HepG2 (cell line): ENCODE results near the gene TM7SF3. TPM values are rescaled to one million over a fixed set of nuclear protein-coding genes. Genes with fewer than 3 reads are reported as not detected.

ENCODE experiments used
- ATAC-seq: fragments of 200-7000 bp; cut with Tn5 transposase; 3 replicates; pipeline ENCODE4 v1.9.1; 2020; ENCODE audit warnings: mild to moderate bottlenecking, moderate library complexity
- BruUV-seq: library from RNA; stranded (reverse); fragments of 400-500 nt; replicated peaks from 2 replicates; lab custom pipeline; 2021; lab: Mats Ljungman, UMichigan
- CTCF ChIA-PET: fragments of 300-600 bp; formaldehyde crosslinking; extraction: SDS; loops from one replicate; lab custom pipeline; 2021; ENCODE audit warnings: low total read pairs, inconsistent platforms, low intra/inter-chr PET ratio; lab: Yijun Ruan, JAX
- POLR2A ChIA-PET: fragments of 350-600 bp; sonication (Branson Sonifier 250); formaldehyde crosslinking; loops from one replicate; lab custom pipeline; 2020; ENCODE audit warnings: antibody characterized with exemption, inconsistent platforms; lab: Yijun Ruan, JAX
- DNase-seq: peaks from one replicate; pipeline ENCODE4 v3.0.0-alpha.2; 2015; ENCODE audit warnings: low spot score
- FAIRE-seq: peaks from 3 replicates; lab custom pipeline; 2011; peaks lifted over from hg19 to GRCh38; lab: Jason Lieb, UNC
- H2AFZ ChIP-seq: one replicate; pipeline ENCODE4 v1.6.1; 2011; ENCODE audit warnings: low read length, inconsistent platforms
- H3K27ac ChIP-seq: fragments of 300-600 bp; 3 replicates; pipeline ENCODE4 v1.8.0; 2011; ENCODE audit warnings: mixed run types, mild to moderate bottlenecking, mixed read lengths, low read length, inconsistent platforms; ENCODE audit not compliant: insufficient read depth; ENCODE audit errors: extremely low read length
- H3K27me3 ChIP-seq, 2 experiments: fragments of 200-600 bp in 1 of 2; 2 replicates in 1 of 2; 3 replicates in 1 of 2; pipeline versions ENCODE4 v1.6.0 to v1.8.0; 2011; ENCODE audit warnings: low read length in 2 of 2, mild to moderate bottlenecking in 2 of 2, moderate library complexity in 2 of 2, inconsistent platforms in 1 of 2; ENCODE audit not compliant: insufficient read depth in 2 of 2, control insufficient read depth in 1 of 2
- H3K36me3 ChIP-seq, 2 experiments: fragments of 200-600 bp in 1 of 2; replicated peaks in 1 of 2; 2 replicates in 1 of 2; 3 replicates in 1 of 2; pipeline versions ENCODE4 v1.5.1 to v1.8.0; 2011; ENCODE audit warnings: low read length in 2 of 2, inconsistent platforms in 1 of 2; ENCODE audit not compliant: insufficient read depth in 2 of 2, control insufficient read depth in 1 of 2
- H3K4me1 ChIP-seq: 2 replicates; pipeline ENCODE4 v1.5.1; 2012; ENCODE audit warnings: low read length, inconsistent platforms; ENCODE audit not compliant: insufficient read depth
- H3K4me2 ChIP-seq: 2 replicates; pipeline ENCODE4 v1.6.0; 2011; ENCODE audit warnings: low read depth, low read length, inconsistent platforms
- H3K4me3 ChIP-seq, 3 experiments: fragments of 200-600 bp in 1 of 3; sonication (generic), shearing (Covaris generic) in 1 of 3; replicated peaks in 1 of 3; 2 replicates each; pipeline ENCODE4 v1.5.1; 2011 to 2016; ENCODE audit warnings: low read length in 3 of 3, inconsistent platforms in 2 of 3, low read depth in 2 of 3, mild to moderate bottlenecking in 2 of 3, control low read depth in 1 of 3, mixed read lengths in 1 of 3; ENCODE audit not compliant: insufficient read depth in 1 of 3
- H3K79me2 ChIP-seq: one replicate; pipeline ENCODE4 v1.6.1; 2011; ENCODE audit warnings: low read length, inconsistent platforms; ENCODE audit not compliant: insufficient read depth
- H3K9ac ChIP-seq: 2 replicates; pipeline ENCODE4 v1.6.0; 2011; ENCODE audit warnings: mild to moderate bottlenecking, low read depth, low read length, inconsistent platforms; ENCODE audit not compliant: insufficient read depth
- H3K9me3 ChIP-seq: 2 replicates; pipeline ENCODE4 v1.5.1; 2012; ENCODE audit warnings: mild to moderate bottlenecking, low read length
- H4K20me1 ChIP-seq: 2 replicates; pipeline ENCODE4 v1.6.0; 2011; ENCODE audit warnings: inconsistent platforms, mild to moderate bottlenecking, low read length, moderate library complexity; ENCODE audit not compliant: insufficient read depth
- ATF7 ChIP-seq, 2 experiments: fragments of 450-650 bp in 1 of 2; sonication (generic) in 1 of 2; formaldehyde crosslinking in 1 of 2; IDR thresholded peaks; 2 replicates each; pipeline versions ENCODE4 v1.4.0 to v1.6.1; 2016 to 2020; ENCODE audit warnings: antibody characterized with exemption in 1 of 2, mild to moderate bottlenecking in 1 of 2, missing genetic modification reagents in 1 of 2
- MBD4 ChIP-seq: IDR thresholded peaks from 2 replicates; pipeline ENCODE4 v1.6.1; 2012; ENCODE audit warnings: low read length, inconsistent platforms, borderline replicate concordance
- MED1 ChIP-seq: sonication (generic); formaldehyde crosslinking; IDR thresholded peaks from 2 replicates; pipeline ENCODE4 v1.4.0; 2020; ENCODE audit warnings: missing genetic modification reagents
- TCF7L2 ChIP-seq: IDR thresholded peaks from 2 replicates; pipeline ENCODE4 v1.6.1; 2011; ENCODE audit warnings: mild to moderate bottlenecking, low read depth, low read length, moderate library complexity
- THAP11 ChIP-seq: IDR thresholded peaks from 2 replicates; pipeline ENCODE4 v1.6.1; 2016; ENCODE audit warnings: missing biosample characterization, missing genetic modification reagents
- ZNF17 ChIP-seq: sonication (generic); formaldehyde crosslinking; IDR thresholded peaks from 2 replicates; pipeline ENCODE4 v1.5.0; 2020; ENCODE audit warnings: mild to moderate bottlenecking, missing genetic modification reagents
- ZNF30 ChIP-seq: sonication (generic); formaldehyde crosslinking; IDR thresholded peaks from 2 replicates; pipeline ENCODE4 v1.5.0; 2020; ENCODE audit warnings: mild to moderate bottlenecking, missing genetic modification reagents
- ZNF329 ChIP-seq: sonication (generic); formaldehyde crosslinking; IDR thresholded peaks from 2 replicates; pipeline ENCODE4 v1.9.0; 2021; ENCODE audit warnings: low read depth, mild to moderate bottlenecking, missing genetic modification reagents
- ZNF598 ChIP-seq: sonication (generic); formaldehyde crosslinking; IDR thresholded peaks from 2 replicates; pipeline ENCODE4 v1.5.1; 2020; ENCODE audit warnings: mild to moderate bottlenecking, missing genetic modification reagents, borderline replicate concordance
- ZNF839 ChIP-seq: sonication (generic); formaldehyde crosslinking; IDR thresholded peaks from 2 replicates; pipeline ENCODE4 v1.4.0; 2020; ENCODE audit warnings: missing genetic modification reagents, mild to moderate bottlenecking, borderline replicate concordance
- WGBS: methylation state at CpG from one replicate; pipeline ENCODE4 v1.1.6; 2017; ENCODE audit warnings: low lambda C conversion rate; 5-methylcytosine and 5-hydroxymethylcytosine counted together
- in situ Hi-C: cut with HindIII; loops from 2 replicates; pipeline ENCODE4 v1.10.0; 2017; ENCODE audit warnings: low pct_unique_long_range_greater_than_20kb; ENCODE audit not compliant: extremely low pct_ligation_motif_present
- intact Hi-C: fragments of 100-400 bp; cut with micrococcal nuclease; formaldehyde crosslinking; loops from one replicate; pipeline ENCODE4 v1.10.0; 2022; ENCODE audit not compliant: unreplicated experiment
- polyA plus RNA-seq, 8 experiments: library from polyadenylated mRNA; depleted of rRNA in 3 of 8; stranded (reverse) in 7 of 8; unstranded in 1 of 8; fragments of >200 nt; fragmentation: Illumina TruSeq in 4 of 8; extraction: Trizol in 4 of 8; gene quantifications; 2 replicates each; pipeline versions ENCODE4 v1.2.1 to v1.2.3, GENCODE V29; 2011 to 2016; ENCODE audit warnings: low read depth in 4 of 8, missing spikeins in 1 of 8, mixed read lengths in 1 of 8; ENCODE audit not compliant: insufficient read depth in 1 of 8
- total RNA-seq, 5 experiments: library from RNA; depleted of rRNA; stranded (reverse); fragments of >200 nt; fragmentation: Illumina TruSeq; extraction: Trizol; gene quantifications; 2 replicates each; pipeline ENCODE4 v1.2.3, GENCODE V29; 2016; ENCODE audit warnings: low read depth in 1 of 5
- TF ChIP-seq, protein P1 (sequence below): sonication (generic); formaldehyde crosslinking; IDR thresholded peaks from 2 replicates; pipeline ENCODE4 v1.4.0; 2020; ENCODE audit warnings: mild to moderate bottlenecking, missing genetic modification reagents
- TF ChIP-seq, protein P2 (sequence below): sonication (generic); formaldehyde crosslinking; IDR thresholded peaks from 2 replicates; pipeline ENCODE4 v1.4.0; 2020; ENCODE audit warnings: missing genetic modification reagents, mild to moderate bottlenecking, borderline replicate concordance
- TF ChIP-seq, protein P3 (sequence below): sonication (generic); formaldehyde crosslinking; IDR thresholded peaks from 2 replicates; pipeline ENCODE4 v1.5.0; 2020; ENCODE audit warnings: mild to moderate bottlenecking, missing genetic modification reagents
- TF ChIP-seq, protein P4 (sequence below): sonication (generic); formaldehyde crosslinking; IDR thresholded peaks from 2 replicates; pipeline ENCODE4 v1.4.0; 2020; ENCODE audit warnings: missing genetic modification reagents

The TM7SF3 gene
- total and polyA plus RNA-seq, 2 of the 13 experiments (the other 11 are each of a cell fraction or from before 2014, with no cell fraction given): 116 to 142 TPM

DNA sequence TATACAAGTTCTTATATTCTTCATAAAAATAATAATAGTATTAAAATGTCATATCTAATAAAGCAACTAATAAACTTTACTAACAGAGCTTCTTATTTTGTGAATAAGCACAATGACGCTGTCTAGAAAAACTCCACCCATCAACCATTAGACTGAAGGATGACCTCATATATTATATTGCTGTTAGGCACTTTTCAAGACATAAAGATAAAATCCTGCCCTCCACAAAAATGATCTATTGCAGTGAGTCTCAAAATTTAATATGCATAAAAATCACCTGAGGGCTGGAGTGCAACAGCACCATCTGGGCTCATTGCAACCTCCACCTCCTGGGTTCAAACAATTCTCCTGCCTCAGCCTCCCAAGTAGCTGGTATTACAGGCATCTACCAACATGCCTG is 20.1 kb downstream of the TM7SF3 start:
- no peak for FAIRE-seq
- 95% methylated on average over 1 of the region's 1 CpG for WGBS
- H2AFZ ChIP-seq: no peak overlapping the region
- peaks cover 12 to 44% of the 10 kb centered on the region in 2 experiments for H3K36me3 ChIP-seq
- no peaks in the 10 kb centered on the region for H3K79me2 ChIP-seq
- DNase-seq: no peak
- intact Hi-C loops: no loop called here
- peaks cover 21% of the 10 kb centered on the region for H3K4me1 ChIP-seq
- ChIA-PET CTCF (no interaction called here), POLR2A (no interaction called here)
- no TSS peak for BruUV-seq
- H3K4me2 ChIP-seq: no peak overlapping the region
- TF ChIP-seq ATF7 (IDR thresholded peaks at IDR 0.05) (peak; percentile 33; the same call in 1 of the 2 replicates), ATF7 (CRISPR knock-in tag; IDR thresholded peaks at IDR 0.05) (no peak), THAP11 (CRISPR knock-in tag) (no peak), ZNF17 (CRISPR knock-in tag) (no peak)
- H3K27ac ChIP-seq: no peak overlapping the region
- no peaks in the 10 kb centered on the region for H3K9me3 ChIP-seq
- no peak overlapping the region for H3K4me3 ChIP-seq
- no peaks in the 10 kb centered on the region for H3K27me3 ChIP-seq
- ATAC-seq: no peak
- H4K20me1 ChIP-seq: no peaks in the 10 kb centered on the region
- no peak overlapping the region for H3K9ac ChIP-seq
- in situ Hi-C loops: no loop called here

DNA sequence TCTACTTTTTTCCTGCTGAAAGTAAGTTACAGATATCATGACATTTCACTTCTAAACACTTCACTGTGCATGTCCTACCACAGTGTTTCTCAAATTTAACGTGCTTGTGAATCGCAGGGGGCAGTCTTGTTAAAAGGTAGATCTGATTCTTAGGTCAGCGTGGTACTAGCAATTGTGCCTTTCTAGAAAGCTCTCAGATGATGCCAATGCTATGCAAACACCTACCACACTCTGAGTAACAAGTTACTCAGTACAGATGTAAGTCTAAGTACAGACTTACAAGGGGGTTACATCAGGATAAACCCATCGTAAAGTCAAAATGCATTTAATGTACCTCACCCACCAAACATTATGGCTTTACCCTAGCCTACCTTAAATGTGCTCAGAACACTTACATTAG is 22.4 kb downstream of the TM7SF3 start:
- H3K9me3 ChIP-seq: no peaks in the 10 kb centered on the region

More for the DNA sequence above, 22.4 kb downstream of the TM7SF3 start:
- Histone ChIP-seq H3K36me3 (peaks cover 13 to 47% of the 10 kb centered on the region in 2 experiments), H3K4me2 (no peak overlapping the region), H2AFZ (no peak overlapping the region), H3K9ac (no peak overlapping the region), H3K4me1 (peaks cover 23% of the 10 kb centered on the region), H3K79me2 (no peaks in the 10 kb centered on the region), H3K4me3 (no peak overlapping the region), H4K20me1 (no peaks in the 10 kb centered on the region), H3K27me3 (no peaks in the 10 kb centered on the region), H3K27ac (no peak overlapping the region)
- DNase-seq (no peak), ATAC-seq (no peak), FAIRE-seq (no peak)
- in situ Hi-C loops: no loop called here
- BruUV-seq: no TSS peak
- intact Hi-C loops: no loop called here
- no peak for TF ChIP-seq MED1
- no peak for TF ChIP-seq ZNF329 (CRISPR knock-in tag)
- TF ChIP-seq, protein P1, sequence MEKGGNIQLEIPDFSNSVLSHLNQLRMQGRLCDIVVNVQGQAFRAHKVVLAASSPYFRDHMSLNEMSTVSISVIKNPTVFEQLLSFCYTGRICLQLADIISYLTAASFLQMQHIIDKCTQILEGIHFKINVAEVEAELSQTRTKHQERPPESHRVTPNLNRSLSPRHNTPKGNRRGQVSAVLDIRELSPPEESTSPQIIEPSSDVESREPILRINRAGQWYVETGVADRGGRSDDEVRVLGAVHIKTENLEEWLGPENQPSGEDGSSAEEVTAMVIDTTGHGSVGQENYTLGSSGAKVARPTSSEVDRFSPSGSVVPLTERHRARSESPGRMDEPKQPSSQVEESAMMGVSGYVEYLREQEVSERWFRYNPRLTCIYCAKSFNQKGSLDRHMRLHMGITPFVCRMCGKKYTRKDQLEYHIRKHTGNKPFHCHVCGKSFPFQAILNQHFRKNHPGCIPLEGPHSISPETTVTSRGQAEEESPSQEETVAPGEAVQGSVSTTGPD: no peak
- TF ChIP-seq, protein P2, sequence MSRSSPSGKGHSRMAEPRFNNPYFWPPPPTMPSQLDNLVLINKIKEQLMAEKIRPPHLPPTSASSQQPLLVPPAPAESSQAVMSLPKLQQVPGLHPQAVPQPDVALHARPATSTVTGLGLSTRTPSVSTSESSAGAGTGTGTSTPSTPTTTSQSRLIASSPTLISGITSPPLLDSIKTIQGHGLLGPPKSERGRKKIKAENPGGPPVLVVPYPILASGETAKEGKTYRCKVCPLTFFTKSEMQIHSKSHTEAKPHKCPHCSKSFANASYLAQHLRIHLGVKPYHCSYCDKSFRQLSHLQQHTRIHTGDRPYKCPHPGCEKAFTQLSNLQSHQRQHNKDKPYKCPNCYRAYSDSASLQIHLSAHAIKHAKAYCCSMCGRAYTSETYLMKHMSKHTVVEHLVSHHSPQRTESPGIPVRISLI (CRISPR knock-in tag): no peak
- no peak for TF ChIP-seq ZNF839 (CRISPR knock-in tag)
- no peak for TF ChIP-seq ZNF598 (CRISPR knock-in tag)
- TF ChIP-seq TCF7L2: no peak
- TF ChIP-seq ZNF30: no peak
- no peak for TF ChIP-seq MBD4
- TF ChIP-seq, protein P3, sequence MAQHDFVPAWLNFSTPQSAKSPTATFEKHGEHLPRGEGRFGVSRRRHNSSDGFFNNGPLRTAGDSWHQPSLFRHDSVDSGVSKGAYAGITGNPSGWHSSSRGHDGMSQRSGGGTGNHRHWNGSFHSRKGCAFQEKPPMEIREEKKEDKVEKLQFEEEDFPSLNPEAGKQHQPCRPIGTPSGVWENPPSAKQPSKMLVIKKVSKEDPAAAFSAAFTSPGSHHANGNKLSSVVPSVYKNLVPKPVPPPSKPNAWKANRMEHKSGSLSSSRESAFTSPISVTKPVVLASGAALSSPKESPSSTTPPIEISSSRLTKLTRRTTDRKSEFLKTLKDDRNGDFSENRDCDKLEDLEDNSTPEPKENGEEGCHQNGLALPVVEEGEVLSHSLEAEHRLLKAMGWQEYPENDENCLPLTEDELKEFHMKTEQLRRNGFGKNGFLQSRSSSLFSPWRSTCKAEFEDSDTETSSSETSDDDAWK (CRISPR knock-in tag): no peak
- TF ChIP-seq, protein P4, sequence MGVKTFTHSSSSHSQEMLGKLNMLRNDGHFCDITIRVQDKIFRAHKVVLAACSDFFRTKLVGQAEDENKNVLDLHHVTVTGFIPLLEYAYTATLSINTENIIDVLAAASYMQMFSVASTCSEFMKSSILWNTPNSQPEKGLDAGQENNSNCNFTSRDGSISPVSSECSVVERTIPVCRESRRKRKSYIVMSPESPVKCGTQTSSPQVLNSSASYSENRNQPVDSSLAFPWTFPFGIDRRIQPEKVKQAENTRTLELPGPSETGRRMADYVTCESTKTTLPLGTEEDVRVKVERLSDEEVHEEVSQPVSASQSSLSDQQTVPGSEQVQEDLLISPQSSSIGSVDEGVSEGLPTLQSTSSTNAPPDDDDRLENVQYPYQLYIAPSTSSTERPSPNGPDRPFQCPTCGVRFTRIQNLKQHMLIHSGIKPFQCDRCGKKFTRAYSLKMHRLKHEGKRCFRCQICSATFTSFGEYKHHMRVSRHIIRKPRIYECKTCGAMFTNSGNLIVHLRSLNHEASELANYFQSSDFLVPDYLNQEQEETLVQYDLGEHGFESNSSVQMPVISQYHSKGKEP (CRISPR knock-in tag): no peak
- ChIA-PET CTCF (no interaction called here), POLR2A (no interaction called here)
- WGBS: 81% methylated on average over 4 of the region's 4 CpGs
